HG03378 (cell line): Measurements from ENCODE around the gene DNMT3L.
"Not testable (repeated sequence)": the region's sequence is repeated elsewhere in the genome, so short reads cannot be mapped to it uniquely, and the experiment has no call there.

Source experiments
- ATAC-seq: cut with Tn5 transposase; IDR thresholded peaks from one replicate; pipeline ENCODE4 v1.9.1; 2021; ENCODE audit warnings: mild to moderate bottlenecking, moderate library complexity; ENCODE audit not compliant: unreplicated experiment

DNMT3L gene

GRCh38 chr21:44295163-44295573, 33.5 kb upstream of the DNMT3L start:
- ATAC-seq: no peak

DNA sequence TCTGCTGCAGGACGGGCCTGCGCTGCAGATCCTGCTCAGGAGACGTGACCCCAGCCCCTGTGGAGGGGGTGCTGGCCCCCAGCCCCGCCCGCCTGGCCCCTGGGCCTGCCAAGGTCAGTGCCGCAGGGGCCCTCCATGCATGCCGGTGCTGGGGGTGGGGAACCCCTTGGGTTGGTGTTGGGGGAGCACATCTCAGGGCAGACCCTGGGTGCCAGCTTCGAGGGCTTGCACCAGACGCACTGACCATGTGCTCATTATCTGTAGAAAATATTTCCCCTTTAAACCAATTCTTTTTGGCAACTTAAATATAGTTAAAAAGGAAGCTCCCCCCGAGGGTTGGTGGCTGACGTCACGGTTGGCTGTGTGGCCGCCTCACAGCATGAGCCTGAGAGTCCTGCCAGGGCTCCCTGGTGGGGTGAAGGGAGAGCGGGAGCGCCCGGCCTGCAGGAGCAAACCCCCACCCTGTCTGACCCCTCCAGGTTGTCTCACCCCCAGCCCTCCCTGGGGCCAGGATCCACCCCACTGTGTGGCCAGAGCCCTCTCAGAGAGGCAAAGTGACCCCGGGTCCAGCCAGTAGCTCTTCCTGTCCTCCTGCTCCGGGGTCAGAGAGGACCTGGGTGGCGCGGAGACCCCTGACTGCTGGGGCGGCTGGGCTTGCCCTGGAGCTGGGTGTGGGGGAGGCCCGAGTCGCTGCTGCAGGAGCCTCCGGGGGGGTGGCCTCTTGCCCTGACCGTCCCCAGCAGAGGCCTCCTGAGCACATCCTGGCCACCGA, 32.9 kb upstream of the DNMT3L start:
- ATAC-seq: no peak

DNA sequence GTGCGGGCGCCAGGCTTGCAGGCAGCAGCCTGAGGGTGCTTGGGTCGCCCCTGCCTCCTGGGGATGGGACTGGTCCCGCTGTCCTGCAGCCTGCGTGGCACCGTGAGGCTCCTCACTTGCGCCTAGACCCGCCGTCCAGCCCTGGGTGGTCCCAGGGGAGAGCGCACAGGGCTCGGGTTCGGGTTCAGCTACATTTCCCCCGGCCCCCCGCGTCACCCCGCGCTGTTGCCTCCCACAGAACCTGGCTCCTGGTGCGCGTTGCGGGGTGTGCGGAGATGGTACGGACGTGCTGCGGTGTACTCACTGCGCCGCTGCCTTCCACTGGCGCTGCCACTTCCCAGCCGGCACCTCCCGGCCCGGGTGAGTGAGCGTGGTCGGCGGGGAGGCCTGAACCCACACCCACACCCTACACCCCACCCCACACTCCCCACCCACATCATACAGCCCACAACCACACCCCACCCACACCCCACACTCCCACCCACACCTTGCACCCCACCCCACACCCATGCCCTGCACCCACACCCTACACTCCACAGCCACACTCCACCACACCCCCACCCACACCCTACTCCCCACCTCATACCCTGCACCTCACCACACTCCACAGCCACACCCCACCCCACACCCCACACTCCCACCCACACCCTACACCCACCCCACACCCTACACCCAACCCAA, 32.0 kb upstream of the DNMT3L start:
- no peak for ATAC-seq

DNA sequence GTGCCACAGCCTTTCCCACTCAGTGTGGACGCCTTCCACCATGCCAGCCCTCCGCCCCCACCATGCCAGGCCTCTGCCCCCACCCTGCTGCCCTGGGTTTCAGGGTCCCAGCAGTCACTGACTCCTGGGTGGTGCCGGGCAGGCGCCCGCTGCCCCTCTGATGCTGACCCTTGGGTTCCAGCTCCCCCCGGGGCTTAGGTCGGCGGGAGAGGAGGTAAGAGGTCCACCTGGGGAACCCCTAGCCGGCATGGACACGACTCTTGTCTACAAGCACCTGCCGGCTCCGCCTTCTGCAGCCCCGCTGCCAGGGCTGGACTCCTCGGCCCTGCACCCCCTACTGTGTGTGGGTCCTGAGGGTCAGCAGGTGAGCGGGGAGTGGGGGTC, 31.1 kb upstream of the DNMT3L start:
- no peak for ATAC-seq

GRCh38 chr21:44291936-44292811, 30.5 kb upstream of the DNMT3L start:
- ATAC-seq: no peak

DNA sequence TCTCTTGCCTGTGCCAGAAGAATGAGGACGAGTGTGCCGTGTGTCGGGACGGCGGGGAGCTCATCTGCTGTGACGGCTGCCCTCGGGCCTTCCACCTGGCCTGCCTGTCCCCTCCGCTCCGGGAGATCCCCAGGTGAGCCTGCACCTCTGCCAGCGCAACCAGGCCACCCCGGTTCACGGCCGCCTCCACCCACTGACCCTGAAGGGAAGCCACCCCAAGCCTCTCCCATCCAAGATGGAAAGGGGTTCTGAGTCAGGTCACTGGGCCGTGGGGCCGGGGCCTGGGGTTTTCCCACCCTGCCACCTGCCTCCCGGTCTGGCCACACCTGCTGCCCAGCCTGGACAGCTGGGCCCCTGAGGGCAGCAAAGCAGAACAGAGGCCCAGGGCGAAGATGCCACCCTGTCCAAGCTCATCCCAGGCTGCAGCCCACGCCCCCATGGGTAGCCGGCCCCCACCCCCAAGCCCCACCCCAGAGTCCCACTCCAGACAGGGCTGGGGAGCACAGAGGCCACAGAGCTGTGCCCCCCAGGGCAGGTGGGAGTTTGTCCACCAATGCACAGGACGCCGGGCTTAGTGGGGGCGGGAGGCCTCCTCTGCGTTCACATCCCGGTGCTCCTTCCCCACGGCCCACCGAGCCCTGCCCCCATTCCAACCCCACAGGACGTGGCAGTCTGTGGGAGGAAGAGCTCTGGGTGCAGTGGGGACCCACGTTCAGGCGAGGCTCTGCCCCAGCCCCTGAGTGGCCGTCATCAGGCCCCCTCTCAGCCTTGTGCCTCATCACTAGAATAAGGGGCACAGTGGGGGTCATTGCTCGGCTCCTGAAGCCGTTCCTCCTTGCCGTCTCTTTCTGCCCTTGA, 29.6 kb upstream of the DNMT3L start:
- no peak for ATAC-seq

DNA sequence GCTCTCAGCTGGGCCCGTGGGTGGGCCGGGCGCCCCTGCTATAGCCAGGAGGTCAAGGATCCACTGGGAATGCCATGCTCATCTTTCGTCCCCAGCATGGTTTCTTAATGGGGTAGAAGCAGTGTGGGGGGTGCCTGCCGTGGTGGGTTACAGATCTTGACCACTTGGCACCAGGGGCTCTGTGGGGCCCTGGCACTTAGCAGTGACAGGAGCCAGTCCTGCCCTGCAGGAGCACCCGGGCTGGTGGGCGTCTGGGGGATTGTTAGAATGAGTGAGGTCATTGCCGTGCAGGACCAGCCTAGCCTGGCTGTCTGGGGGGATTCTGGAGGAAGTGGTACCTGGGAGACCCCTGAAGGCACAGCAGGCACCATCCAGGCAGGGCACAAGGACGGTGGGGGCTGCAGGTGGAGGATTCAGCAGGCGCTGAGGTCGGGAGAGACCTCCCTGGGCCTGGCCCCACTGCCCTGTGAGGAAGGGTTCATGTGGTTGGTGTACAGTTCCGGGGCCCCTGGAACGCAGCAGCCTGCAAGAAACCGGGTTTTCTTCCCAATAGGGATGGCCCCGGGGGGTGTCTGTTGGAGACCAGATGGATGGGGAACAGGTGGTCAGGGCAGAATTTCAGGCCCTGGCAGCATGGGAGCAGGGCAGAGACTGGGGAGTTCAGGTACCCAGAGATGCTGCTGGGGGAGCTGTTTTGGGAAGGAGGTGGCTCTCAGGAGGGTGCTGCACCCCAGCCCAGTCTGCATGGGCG, 28.8 kb upstream of the DNMT3L start:
- ATAC-seq: no peak

GRCh38 chr21:44289381-44290010, 27.8 kb upstream of the DNMT3L start:
- no peak for ATAC-seq

GRCh38 chr21:44288251-44289110, 26.8 kb upstream of the DNMT3L start:
- ATAC-seq: no peak

GRCh38 chr21:44286716-44287632, 25.3 kb upstream of the DNMT3L start:
- ATAC-seq: no peak

GRCh38 chr21:44286086-44286715, 24.5 kb upstream of the DNMT3L start:
- no peak for ATAC-seq

- no peak for ATAC-seq
These were observed 23.7 kb upstream of the DNMT3L start, which contains the start of gene AIRE for GRCh38 chr21:44285138-44285992. TSS of gene AIRE (plus strand) at chr21:44285876. CDS start at chr21:44286007, 131 bp downstream.

DNA sequence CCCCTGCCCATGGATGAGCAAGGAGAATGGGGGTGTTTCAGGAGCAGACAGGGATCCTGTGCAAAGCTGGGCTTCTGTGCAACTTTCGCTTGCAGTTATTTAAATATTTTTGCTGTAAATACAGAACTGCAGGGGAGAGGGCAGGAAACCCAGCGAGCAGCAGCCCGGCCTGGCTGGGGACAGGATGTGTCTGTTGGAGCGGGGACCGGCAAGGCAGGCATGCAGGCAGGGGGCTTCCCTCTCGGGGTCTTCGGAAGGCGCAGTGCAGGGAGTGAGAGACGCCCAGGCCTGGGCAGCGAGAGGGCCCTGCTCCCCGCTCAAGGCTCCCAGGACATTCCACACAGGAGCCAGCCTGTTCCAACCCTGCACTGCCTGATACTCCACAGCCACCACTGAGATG, 22.3 kb upstream of the DNMT3L start:
- no peak for ATAC-seq

GRCh38 chr21:44283211-44283785, 21.6 kb upstream of the DNMT3L start:
- ATAC-seq: not testable (repeated sequence)

DNA sequence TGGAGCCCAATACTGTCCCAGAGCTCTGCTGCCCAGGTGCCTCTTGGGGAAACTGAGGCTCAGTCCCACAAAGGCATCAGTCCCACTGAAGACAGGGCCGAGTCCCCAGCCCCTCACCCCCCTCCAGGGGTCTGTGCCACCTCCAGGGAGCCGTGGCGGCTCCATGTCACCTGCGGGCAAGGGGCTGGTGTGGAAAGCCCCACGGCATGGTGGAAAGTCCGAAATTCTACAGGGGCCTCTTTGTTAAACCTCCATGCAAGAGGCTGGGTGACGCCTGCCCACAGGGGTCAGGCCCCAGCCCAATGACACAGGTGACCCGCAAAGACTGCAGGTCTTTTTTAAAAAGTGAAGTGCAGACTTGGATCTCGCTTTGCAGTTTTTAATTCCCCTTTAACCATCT, 20.7 kb upstream of the DNMT3L start:
- ATAC-seq: no peak

- no peak for ATAC-seq
These were observed 20.1 kb upstream of the DNMT3L start for GRCh38 chr21:44281801-44282200.
